ENCODE data around the gene AGAP3.

Gene AGAP3

GRCh38 chr7:151110236-151110940, 24.1 kb downstream of the AGAP3 start:
- DNase-seq (ENCODE audit: low read depth), result no peak

GRCh38 chr7:151110941-151111645, 24.8 kb downstream of the AGAP3 start:
- peak; percentile 62 for DNase-seq (ENCODE audit: low read depth)

- DNase-seq (ENCODE audit: low read depth), result no peak
Measured at GRCh38 chr7:151113344-151114150, 27.3 kb downstream of the AGAP3 start.

- DNase-seq (ENCODE audit: low read depth), result no peak
Measured at GRCh38 chr7:151114151-151115090, 28.1 kb downstream of the AGAP3 start.

- no peak for DNase-seq (ENCODE audit: low read depth)
Measured at GRCh38 chr7:151115121-151115835, 29.0 kb downstream of the AGAP3 start.

GRCh38 chr7:151115836-151116418, 29.7 kb downstream of the AGAP3 start:
- DNase-seq (ENCODE audit: low read depth), result no peak

GRCh38 chr7:151116603-151117440, 30.5 kb downstream of the AGAP3 start:
- no peak for DNase-seq (ENCODE audit: low read depth)

GRCh38 chr7:151117565-151117964, 31.3 kb downstream of the AGAP3 start:
- DNase-seq (ENCODE audit: low read depth), result no peak

- DNase-seq (ENCODE audit: low read depth), result no peak
Measured at GRCh38 chr7:151118108-151119054, 32.1 kb downstream of the AGAP3 start.

GRCh38 chr7:151119055-151119415, 32.8 kb downstream of the AGAP3 start:
- no peak for DNase-seq (ENCODE audit: low read depth)

GRCh38 chr7:151119902-151120301, 33.6 kb downstream of the AGAP3 start:
- no peak for DNase-seq (ENCODE audit: low read depth)

- DNase-seq (ENCODE audit: low read depth), result no peak
Measured at GRCh38 chr7:151120896-151121295, 34.6 kb downstream of the AGAP3 start.

GRCh38 chr7:151121380-151122170, 35.3 kb downstream of the AGAP3 start:
- no peak for DNase-seq (ENCODE audit: low read depth)

- DNase-seq (ENCODE audit: low read depth), result no peak
Measured at GRCh38 chr7:151122276-151122675, 36.0 kb downstream of the AGAP3 start.

- no peak for DNase-seq (ENCODE audit: low read depth)
Measured at GRCh38 chr7:151122796-151123157, 36.5 kb downstream of the AGAP3 start.

- no peak for DNase-seq (ENCODE audit: low read depth)
Measured at GRCh38 chr7:151123158-151123821, 37.0 kb downstream of the AGAP3 start.

GRCh38 chr7:151123822-151124464, 37.7 kb downstream of the AGAP3 start:
- DNase-seq (ENCODE audit: low read depth), result peak; percentile 77

All from stimulated activated CD8-positive, alpha-beta memory T cell treated with anti-CD3 and anti-CD28 coated beads, Interleukin-12 subunit alpha, Interleukin-12 subunit beta, amount 100 ng/mL, for 1 hour (primary cell).